H1 (cell line): ENCODE results near the gene MBD3. TPM values are rescaled to one million over a fixed set of nuclear protein-coding genes. Genes with fewer than 3 reads are reported as not detected.

ENCODE experiments used
- BRCA1 ChIP-seq: IDR thresholded peaks from 2 replicates; pipeline ENCODE4 v1.6.1; 2012; ENCODE audit warnings: low read depth, low read length, improper control_type of control experiment
- CREB1 ChIP-seq: IDR thresholded peaks from 2 replicates; pipeline ENCODE4 v1.6.1; 2012; ENCODE audit warnings: inconsistent platforms
- RAD21 ChIP-seq, 2 experiments: IDR thresholded peaks in 1 of 2; conservative IDR thresholded peaks in 1 of 2; 2 replicates each; pipeline ENCODE4 v1.6.1; 2011; ENCODE audit warnings: low read depth in 2 of 2, low read length in 2 of 2, improper control_type of control experiment in 1 of 2, inconsistent platforms in 1 of 2, mild to moderate bottlenecking in 1 of 2, moderate library complexity in 1 of 2
- RBBP5 ChIP-seq: IDR thresholded peaks from 2 replicates; pipeline ENCODE4 v1.7.1; 2012; ENCODE audit warnings: low read depth, mild to moderate bottlenecking, inconsistent platforms, low read length, moderate library complexity, borderline replicate concordance
- polyA plus RNA-seq, 7 experiments: library from polyadenylated mRNA; depleted of rRNA in 3 of 7; stranded (reverse) in 5 of 7; unstranded in 2 of 7; fragments of >200 nt in 5 of 7; fragments of 200-250 nt in 2 of 7; gene quantifications; 1 replicate in 5 of 7; 2 replicates in 1 of 7; 4 replicates in 1 of 7; pipeline versions ENCODE4 v1.2.1 to v1.2.3, GENCODE V29; 2011 to 2013; ENCODE audit warnings: missing spikeins in 2 of 7, mixed read lengths in 2 of 7
- total RNA-seq: library from RNA; stranded (reverse); fragmentation: NEBNext Ultra II Directional; extraction: Animal tissue kit (Norgen Biotek cat#: 25700); gene quantifications from 2 replicates; pipeline ENCODE4 v1.2.1, GENCODE V29; 2021

Gene MBD3
- total and polyA plus RNA-seq, 2 of the 8 experiments (the other 6 are each of a cell fraction or from before 2014, with no cell fraction given), result 88.2 to 110 TPM

GRCh38 chr19:1620502-1620901 is 27.8 kb upstream of the MBD3 start (continued):
- TF ChIP-seq RBBP5 (no peak), CREB1 (no peak), BRCA1 (no peak), RAD21 (IDR thresholded peaks at IDR 0.05 in 1 of 2, conservative IDR thresholded peaks at IDR 0.05 in 1 of 2; ENCODE audit: low read depth in 2 of 2, low read length in 2 of 2) (no peak)
